HG03571 (cell line): Measurements from ENCODE around the gene POLR3E.
A peak's percentile ranks its signal among the peaks of the same experiment; 100 is the strongest.
"Not testable (repeated sequence)": the region's sequence is repeated elsewhere in the genome, so short reads cannot be mapped to it uniquely, and the experiment has no call there.

Source experiments
- ATAC-seq: cut with Tn5 transposase; IDR thresholded peaks from one replicate; pipeline ENCODE4 v1.9.1; 2021; ENCODE audit not compliant: unreplicated experiment

The POLR3E gene

GRCh38 chr16:22292320-22292719 is 4.9 kb upstream of the POLR3E start:
- no peak for ATAC-seq

DNA sequence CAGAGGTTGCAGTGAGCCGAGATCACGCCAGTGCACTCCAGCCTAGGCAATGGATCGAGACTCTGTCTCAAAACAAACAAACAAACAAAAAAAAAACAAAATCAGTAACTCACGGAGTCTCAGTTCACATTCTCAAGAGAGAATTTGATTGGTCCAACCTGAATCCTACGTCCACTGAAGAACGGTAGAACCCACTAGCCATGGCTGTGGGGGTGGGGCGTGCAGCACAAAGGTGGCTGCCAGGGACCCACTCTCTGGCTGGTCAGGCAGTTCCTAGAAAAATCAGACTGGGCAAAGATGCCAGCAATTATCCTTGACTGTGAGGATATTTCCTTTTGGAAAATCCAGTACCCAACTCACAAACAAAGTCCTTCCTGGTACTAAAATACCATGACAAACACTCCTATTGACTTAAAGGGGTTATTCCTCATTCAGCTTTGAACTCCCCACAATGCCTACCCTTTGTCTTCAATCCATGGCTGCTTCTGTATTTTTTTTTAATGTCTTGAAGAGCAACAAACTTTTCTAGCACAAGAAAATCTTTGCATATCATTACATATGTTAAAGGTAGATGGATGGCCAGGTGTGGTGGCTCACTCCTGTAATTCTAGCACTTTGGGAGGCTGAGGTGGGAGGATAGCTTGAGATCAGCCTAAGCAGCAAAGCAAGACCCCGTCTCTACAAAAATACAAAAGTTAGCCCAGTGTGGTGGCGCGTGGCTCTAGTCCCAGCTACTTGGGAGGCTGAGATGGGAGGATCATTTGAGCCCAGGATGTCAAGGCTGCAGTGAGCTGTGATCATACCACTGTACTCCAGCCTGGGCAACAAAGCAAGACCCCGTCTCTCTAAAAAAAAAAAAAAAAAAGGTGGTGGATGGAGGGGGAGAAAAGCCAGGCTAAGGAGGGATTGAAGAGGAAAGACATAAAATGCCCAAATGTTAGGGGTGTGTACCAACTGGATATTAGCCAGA is 3.8 kb upstream of the POLR3E start:
- ATAC-seq = no peak

DNA sequence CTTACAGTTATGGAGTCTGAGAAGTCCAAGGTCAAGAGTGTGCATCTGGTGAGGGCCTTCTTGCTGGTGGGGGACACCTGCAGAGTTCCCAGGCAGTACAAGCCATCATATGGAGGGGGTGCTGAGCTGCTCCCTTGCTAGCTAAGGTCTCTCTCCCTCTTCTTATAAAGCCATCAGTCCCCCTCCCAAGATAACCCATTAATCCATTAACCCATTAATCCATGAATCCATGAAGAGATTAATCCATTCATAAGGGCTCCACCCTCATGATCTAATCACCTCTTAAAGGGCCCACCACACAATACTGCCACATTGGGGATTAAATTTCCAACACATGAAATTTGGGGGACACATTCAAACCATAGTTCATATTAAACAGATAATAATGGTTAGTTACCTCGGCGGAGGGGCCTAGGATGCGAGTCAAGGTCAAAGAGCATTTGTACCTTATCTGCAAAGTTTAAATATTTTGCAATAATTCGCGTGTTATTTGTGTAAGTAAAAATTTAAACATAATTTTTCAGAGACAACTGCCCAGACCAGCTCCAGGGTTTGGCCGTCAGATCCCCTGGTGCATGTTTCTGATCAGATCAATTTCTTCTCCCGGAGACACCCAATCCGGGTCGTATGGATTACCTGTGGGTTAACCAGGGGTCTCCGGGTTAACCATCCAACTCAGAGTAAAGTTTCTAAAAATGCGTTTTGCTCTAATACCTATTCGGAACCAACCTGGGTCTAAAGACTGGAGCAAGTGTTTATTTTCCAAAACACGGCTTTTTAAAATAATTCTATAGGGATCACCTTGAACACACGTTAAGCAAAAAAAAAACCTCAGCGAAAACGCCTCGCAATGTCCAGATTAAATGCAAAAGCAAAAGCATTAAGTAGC is 740 bp upstream of the POLR3E start:
- no peak for ATAC-seq

DNA sequence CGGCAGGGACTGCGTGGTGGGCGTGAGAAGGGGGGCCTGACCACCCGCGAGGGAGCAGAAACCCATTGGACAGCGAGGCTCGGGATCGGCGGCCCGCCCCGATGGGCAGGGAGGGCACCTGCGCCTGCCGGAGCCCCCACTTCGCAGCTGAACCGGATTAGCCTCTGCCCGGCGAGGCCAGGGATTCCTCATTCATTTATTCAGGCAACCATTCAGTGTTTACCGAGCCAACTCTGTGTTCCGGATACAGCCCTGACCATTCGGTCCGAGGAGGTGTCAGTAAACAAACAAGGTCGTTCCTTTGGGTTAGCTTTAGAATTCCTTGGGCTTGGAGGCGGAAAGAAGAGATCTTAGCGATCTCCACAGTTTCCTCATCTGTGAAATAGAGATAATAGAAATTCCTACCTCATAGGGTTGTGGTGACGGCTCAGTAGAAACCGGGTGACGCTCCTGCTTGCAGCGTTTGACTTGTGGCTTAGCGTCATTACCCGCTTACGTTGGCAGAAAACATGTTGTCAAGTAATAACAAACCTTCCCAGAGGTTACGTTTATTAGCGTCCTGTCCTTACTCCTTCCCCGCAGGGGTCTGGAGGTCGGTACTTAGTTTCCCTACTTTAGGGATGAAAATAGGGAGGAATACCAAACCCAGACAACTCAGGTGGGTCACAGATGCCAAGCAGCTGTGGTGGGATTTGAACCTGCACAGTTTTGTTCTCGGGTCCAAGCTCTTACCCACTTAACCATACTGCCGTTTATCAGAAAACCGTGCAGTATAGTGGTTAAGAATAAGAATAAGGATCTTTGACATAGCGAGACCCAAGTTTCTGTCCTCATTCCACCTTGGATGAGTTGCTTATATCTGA is 893 bp downstream of the POLR3E start:
- peak; percentile 24 for ATAC-seq

- no peak for ATAC-seq
Measured at GRCh38 chr16:22299036-22299435, 1.8 kb downstream of the POLR3E start.

DNA sequence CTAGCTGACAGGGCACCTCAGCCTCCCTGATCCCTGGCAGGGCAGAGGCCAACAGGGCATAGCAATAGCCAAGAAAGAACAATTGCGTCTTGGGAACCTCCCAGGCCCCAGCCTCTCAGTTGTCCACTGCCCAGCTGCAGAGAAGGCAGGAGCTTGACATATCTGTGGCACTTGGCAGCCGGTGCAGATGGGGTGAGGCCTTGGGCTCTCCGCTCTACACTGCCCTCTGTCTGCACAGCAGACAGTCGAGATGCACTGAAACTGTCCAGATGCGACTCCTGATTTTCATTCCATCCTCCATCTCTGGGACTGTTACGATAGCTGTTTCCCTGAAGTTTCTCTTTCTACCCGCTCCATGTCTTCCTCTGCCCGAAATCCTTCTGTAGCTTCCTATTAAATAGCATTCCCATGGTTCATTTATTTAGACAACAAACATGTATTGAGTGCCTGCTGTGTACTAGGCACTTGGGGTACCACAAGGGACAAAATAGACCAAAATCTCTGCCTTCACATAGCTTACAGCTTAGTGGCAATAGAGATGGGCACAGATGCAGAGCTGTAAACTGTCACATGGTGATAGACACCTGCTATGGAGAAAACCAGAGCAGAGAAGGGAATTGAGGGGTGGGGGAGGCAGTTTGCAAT is 3.3 kb downstream of the POLR3E start:
- ATAC-seq = no peak

- not testable (repeated sequence) for ATAC-seq
Measured at GRCh38 chr16:22301423-22301822, 4.2 kb downstream of the POLR3E start.

- no peak for ATAC-seq
Measured at GRCh38 chr16:22302776-22303363, 5.7 kb downstream of the POLR3E start.

DNA sequence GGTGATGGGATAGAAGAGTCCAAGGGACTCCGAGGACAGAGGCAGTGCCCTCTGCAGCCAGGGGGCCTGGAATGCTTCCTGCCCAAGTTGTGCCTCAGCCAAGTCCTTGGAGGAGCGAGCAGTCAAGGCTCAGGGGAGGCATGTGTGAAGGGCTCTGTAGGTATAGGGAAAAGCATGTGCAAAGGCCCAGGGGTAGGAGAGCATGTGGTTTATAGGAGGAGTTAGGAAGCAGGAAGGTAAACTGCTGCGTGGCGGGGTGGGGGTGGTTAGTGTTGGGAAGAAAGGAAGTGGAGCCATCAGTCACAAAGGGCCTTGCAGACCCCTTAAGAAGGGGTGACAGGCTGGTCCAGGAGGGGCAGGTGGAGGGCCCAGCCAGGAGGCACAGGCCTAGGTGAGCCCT is 7.2 kb downstream of the POLR3E start:
- no peak for ATAC-seq

DNA sequence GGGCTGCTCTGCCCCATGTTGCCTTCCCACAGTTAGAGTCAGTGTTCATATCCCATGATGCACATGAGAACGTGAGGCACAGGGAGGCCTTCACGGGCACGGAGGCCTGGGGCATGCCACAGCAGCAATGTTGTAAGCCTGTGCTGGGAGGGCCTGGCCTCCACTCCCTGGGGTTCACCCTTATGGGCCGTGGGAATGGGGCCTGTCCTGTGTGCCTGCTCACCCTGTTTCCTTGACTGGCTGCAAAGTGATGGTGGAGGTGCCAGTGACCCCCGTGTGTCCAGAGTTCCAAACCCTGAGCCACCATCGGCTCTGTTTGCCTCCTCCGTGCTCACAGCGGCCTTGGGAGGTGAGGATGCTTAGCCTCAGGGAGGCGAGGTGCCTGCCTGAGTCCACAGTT is 9.6 kb downstream of the POLR3E start:
- ATAC-seq = no peak

- ATAC-seq = no peak
Measured at GRCh38 chr16:22307838-22308237, 10.6 kb downstream of the POLR3E start.

- no peak for ATAC-seq
Measured at GRCh38 chr16:22308824-22309520, 11.8 kb downstream of the POLR3E start.

GRCh38 chr16:22311520-22311919 is 14.3 kb downstream of the POLR3E start:
- ATAC-seq = no peak

DNA sequence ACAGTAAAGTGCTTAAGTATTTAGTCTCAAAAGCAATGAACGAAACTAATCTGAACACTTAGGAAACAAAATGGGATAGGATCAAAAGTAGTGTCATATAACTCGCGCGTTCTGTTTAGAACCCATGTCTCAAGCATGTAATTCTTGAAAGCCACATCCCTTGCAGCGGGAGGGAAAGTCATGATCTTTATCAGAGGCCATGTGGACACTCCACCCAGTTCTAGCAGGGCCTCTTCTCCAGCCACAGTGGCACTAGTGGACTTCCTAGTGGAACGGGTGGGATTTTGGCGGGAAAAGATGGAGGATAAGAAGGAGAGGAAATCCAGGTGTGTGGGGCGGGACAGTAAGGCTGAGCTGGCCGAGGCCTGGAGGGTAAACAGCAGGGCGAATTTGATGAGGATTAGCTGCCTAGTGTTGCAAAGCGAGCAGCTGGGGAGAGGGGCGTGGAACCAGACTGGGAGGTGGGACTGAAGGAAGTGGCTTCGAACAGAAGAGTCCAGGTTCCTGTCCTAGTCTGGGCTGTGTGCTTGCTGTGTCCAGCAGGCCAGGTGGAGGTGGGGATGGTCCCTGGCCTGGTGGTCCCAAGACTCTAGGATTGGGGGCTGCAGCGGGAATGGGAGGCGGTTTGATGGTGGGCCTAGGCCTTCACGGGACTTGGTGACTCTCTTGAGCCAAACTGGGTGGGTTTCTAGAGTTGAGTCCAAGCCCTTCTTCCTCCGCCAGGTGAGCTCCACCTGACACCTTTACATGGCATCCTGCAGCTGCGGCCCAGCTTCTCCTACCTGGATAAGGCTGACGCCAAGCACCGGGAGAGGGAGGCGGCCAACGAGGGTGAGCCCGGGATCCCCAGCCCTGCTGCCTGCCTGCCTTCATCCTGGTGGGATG is 15.9 kb downstream of the POLR3E start:
- no peak for ATAC-seq

GRCh38 chr16:22313876-22314470 is 16.8 kb downstream of the POLR3E start:
- ATAC-seq = no peak

- ATAC-seq = no peak
Measured at GRCh38 chr16:22314661-22315626, 17.7 kb downstream of the POLR3E start.

- no peak for ATAC-seq
Measured at GRCh38 chr16:22315979-22316378, 18.8 kb downstream of the POLR3E start.
